Measurements from ENCODE around the gene ZNF462.
A peak's percentile ranks its signal among the peaks of the same experiment; 100 is the strongest.

Gene ZNF462

DNA sequence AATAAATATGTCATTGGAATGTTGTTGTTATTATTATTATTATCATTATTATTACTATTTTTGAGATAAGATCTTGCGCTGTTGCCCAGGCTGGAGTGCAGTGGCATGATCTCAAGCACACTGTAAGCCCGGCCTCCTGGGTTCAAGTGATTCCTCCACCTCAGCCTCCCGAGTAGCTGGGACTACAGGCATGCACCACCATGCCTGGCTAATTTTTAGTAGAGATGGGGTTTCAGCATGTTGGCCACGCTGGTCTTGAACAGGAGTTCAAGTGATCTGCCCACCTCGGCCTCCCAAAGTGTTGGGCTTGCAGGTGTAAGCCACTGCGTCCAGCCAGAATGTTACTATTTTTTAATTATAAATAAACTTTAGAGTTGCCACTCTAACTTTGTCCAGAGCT is 14.4 kb downstream of the ZNF462 start:
- TF ChIP-seq, protein P1, sequence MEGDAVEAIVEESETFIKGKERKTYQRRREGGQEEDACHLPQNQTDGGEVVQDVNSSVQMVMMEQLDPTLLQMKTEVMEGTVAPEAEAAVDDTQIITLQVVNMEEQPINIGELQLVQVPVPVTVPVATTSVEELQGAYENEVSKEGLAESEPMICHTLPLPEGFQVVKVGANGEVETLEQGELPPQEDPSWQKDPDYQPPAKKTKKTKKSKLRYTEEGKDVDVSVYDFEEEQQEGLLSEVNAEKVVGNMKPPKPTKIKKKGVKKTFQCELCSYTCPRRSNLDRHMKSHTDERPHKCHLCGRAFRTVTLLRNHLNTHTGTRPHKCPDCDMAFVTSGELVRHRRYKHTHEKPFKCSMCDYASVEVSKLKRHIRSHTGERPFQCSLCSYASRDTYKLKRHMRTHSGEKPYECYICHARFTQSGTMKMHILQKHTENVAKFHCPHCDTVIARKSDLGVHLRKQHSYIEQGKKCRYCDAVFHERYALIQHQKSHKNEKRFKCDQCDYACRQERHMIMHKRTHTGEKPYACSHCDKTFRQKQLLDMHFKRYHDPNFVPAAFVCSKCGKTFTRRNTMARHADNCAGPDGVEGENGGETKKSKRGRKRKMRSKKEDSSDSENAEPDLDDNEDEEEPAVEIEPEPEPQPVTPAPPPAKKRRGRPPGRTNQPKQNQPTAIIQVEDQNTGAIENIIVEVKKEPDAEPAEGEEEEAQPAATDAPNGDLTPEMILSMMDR (IDR thresholded peaks at IDR 0.05; ENCODE audit: low read depth, low read length), result no peak
- no peak for DNase-seq (ENCODE audit: low read depth, low spot score)
- H3K4me3 ChIP-seq (ENCODE audit: low read depth, low read length), result no peak overlapping the region
- in situ Hi-C loops (cut with HindIII; ENCODE audit: low sequenced_read_pairs), result no loop called here

DNA sequence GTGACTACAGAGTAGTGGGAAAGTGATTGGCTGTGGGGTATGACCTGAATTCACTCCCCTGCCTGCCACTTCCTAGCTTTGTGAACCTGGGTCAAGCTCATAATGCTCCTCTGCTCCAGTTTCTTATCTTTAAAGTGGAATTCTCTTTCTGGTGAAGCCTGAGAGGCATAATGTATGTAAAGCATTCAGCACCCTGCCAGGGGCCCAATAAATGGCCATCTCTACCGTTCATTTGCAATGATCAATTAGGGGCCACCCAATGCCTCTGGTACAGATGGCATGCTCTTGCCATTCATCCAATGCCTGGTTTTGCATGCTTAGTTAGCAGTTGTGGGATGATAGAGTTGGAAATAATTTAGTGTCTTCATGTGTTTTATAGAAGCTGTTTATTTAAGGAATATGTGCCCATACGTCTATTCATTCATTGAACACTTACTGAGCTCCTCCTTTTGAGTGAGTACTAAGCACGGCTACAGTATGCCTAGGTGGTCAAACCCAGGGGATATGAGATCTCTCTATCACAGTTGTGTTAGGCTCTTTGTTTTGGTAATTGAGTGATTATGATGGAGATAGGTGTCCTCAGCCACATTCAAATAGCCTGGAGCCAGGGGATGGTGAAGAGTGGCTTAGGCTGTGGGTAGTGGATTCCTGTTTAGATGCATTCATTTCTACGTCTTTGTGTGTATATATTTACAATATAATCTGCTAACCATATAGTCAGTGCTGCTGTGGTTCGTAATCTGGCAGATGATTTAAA is 15.3 kb downstream of the ZNF462 start:
- DNase-seq (ENCODE audit: low read depth, low spot score), result no peak
- TF ChIP-seq, protein P1 (IDR thresholded peaks at IDR 0.05; ENCODE audit: low read depth, low read length), result no peak
- H3K4me3 ChIP-seq (ENCODE audit: low read depth, low read length), result no peak overlapping the region
- in situ Hi-C loops (cut with HindIII; ENCODE audit: low sequenced_read_pairs), result no loop called here

DNA sequence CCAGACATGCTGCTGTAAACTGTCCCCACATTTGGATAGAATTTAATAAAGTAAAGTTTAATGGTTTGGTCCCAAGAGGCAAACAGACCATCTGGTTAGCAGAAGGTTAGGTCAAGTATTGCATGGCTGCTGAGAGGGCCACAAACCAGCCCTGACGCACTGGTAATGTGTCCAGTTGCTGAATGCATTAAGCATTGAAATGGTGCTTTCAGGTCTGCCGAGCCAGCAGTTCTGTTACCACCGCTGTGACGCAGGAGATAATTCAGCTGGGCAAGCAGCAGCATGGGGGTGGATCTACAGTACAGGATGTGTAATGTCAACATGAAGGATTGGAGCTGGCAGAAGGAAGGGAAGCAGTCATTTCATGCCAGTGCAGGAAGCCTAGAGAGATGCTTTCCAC is 16.0 kb downstream of the ZNF462 start:
- TF ChIP-seq, protein P1 (IDR thresholded peaks at IDR 0.05; ENCODE audit: low read depth, low read length), result no peak
- in situ Hi-C loops (cut with HindIII; ENCODE audit: low sequenced_read_pairs), result no loop called here
- peak; percentile 96 for DNase-seq (ENCODE audit: low read depth, low spot score)
- H3K4me3 ChIP-seq (ENCODE audit: low read depth, low read length), result no peak overlapping the region

DNA sequence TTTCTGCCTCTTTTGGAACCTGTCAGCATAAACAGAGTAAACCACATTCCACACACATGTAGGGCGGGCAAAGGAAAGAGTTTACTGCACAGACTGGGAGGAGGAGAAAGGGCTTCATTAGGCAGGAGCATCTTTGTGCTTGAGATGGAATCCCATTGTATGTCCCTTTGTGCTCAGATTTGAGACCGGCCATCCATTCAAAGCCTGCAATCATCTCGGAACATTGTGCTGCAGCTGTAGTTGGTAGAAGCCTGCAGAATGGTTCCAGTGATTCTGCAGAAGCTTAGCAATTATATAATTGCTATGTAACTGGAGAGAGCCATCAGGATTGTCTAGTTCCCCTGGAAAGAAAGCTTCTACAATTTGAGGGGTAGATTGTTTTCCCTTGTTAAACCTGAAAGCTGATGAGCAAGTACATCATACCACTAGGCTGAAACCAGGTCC is 16.5 kb downstream of the ZNF462 start:
- in situ Hi-C loops (cut with HindIII; ENCODE audit: low sequenced_read_pairs), result no loop called here
- no peak overlapping the region for H3K4me3 ChIP-seq (ENCODE audit: low read depth, low read length)
- no peak for DNase-seq (ENCODE audit: low read depth, low spot score)
- TF ChIP-seq, protein P1 (IDR thresholded peaks at IDR 0.05; ENCODE audit: low read depth, low read length), result no peak

DNA sequence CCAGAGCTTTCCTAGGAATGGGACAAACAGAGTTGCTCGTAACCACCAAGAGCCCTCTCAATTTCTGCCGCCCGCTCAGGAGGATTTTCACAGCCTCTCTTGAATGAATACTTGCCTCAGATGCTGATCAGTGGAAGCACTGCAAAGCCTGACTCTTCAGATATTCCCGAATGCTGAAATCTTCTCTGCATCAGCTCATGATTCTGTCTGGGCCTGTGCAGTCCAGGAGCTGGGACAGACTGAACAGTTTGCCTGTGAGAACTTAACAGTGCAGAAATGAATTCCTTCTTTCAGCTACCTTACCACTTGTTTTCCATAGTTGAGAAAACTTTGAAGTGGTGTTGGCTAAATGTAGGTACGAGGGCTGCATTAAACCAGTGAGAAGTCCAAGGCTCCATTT is 17.1 kb downstream of the ZNF462 start:
- TF ChIP-seq, protein P1 (IDR thresholded peaks at IDR 0.05; ENCODE audit: low read depth, low read length), result no peak
- DNase-seq (ENCODE audit: low read depth, low spot score), result no peak
- in situ Hi-C loops (cut with HindIII; ENCODE audit: low sequenced_read_pairs), result no loop called here
- no peak overlapping the region for H3K4me3 ChIP-seq (ENCODE audit: low read depth, low read length)

DNA sequence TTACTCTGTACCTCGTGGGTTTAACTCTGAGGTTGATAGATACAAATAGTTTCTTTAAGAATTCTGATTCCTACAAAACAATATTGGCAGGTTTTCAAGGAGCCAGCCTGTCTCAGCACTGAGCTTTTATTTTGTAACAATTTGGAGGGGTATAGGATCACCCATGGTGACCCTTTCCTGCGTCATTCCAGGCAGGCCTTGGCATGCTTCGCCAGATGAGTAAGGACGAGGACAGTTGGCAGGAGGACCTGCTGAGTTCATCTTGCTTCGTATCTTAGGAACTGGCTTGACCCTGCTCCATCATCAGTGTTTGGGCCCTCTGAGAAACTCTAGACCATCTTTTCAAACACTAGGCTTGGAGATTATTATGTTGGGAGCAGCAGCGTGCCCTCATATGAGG is 17.9 kb downstream of the ZNF462 start:
- TF ChIP-seq, protein P1 (IDR thresholded peaks at IDR 0.05; ENCODE audit: low read depth, low read length), result no peak
- no peak overlapping the region for H3K4me3 ChIP-seq (ENCODE audit: low read depth, low read length)
- in situ Hi-C loops (cut with HindIII; ENCODE audit: low sequenced_read_pairs), result no loop called here
- peak; percentile 12 for DNase-seq (ENCODE audit: low read depth, low spot score)

Measured in astrocyte of the spinal cord (primary cell).